HG03095 (cell line): ENCODE data around the gene LAPTM5.

Source experiments
- ATAC-seq: cut with Tn5 transposase; IDR thresholded peaks from one replicate; pipeline ENCODE4 v1.9.1; 2021; ENCODE audit warnings: moderate library complexity; ENCODE audit not compliant: unreplicated experiment

LAPTM5 gene

GRCh38 chr1:30719406-30720270 is 37.9 kb downstream of the LAPTM5 start:
- no peak for ATAC-seq

- ATAC-seq: peak; percentile 55
Measured at GRCh38 chr1:30718636-30719405, 38.8 kb downstream of the LAPTM5 start.

- ATAC-seq: peak; percentile 79
Measured at GRCh38 chr1:30718091-30718635, 39.4 kb downstream of the LAPTM5 start.

GRCh38 chr1:30716646-30717045 is 40.9 kb downstream of the LAPTM5 start:
- ATAC-seq: no peak

GRCh38 chr1:30715886-30716285 is 41.7 kb downstream of the LAPTM5 start:
- ATAC-seq: no peak

GRCh38 chr1:30715216-30715615 is 42.4 kb downstream of the LAPTM5 start:
- no peak for ATAC-seq

GRCh38 chr1:30714536-30715090 is 43.0 kb downstream of the LAPTM5 start:
- no peak for ATAC-seq

- no peak for ATAC-seq
Measured at GRCh38 chr1:30714025-30714424, 43.5 kb downstream of the LAPTM5 start.

- ATAC-seq: no peak
Measured at GRCh38 chr1:30713311-30713710, 44.3 kb downstream of the LAPTM5 start.

GRCh38 chr1:30712583-30712982 is 45.0 kb downstream of the LAPTM5 start:
- no peak for ATAC-seq

GRCh38 chr1:30710407-30710806 is 47.2 kb downstream of the LAPTM5 start:
- no peak for ATAC-seq

GRCh38 chr1:30708361-30708728 is 49.2 kb downstream of the LAPTM5 start:
- ATAC-seq: no peak

GRCh38 chr1:30707412-30708360 is 49.9 kb downstream of the LAPTM5 start:
- ATAC-seq: no peak

GRCh38 chr1:30706528-30706927 is 51.0 kb downstream of the LAPTM5 start:
- no peak for ATAC-seq

GRCh38 chr1:30705698-30706097 is 51.9 kb downstream of the LAPTM5 start:
- no peak for ATAC-seq

- no peak for ATAC-seq
Measured at GRCh38 chr1:30704765-30705509, 52.6 kb downstream of the LAPTM5 start.

- no peak for ATAC-seq
Measured at GRCh38 chr1:30704271-30704670, 53.3 kb downstream of the LAPTM5 start.

- ATAC-seq: no peak
Measured at GRCh38 chr1:30702823-30703222, 54.8 kb downstream of the LAPTM5 start.

- ATAC-seq: no peak
Measured at GRCh38 chr1:30701258-30701633, 56.3 kb downstream of the LAPTM5 start.
